Mesothelial cell of epicardium (in vitro differentiated cells): ENCODE data around the gene KRTAP29-1. TPM values are rescaled to one million over a fixed set of nuclear protein-coding genes. Genes with fewer than 3 reads are reported as not detected.

ENCODE experiments used
- DNase-seq, 2 experiments: peaks; one replicate each; pipeline ENCODE4 v3.0.0; 2021; ENCODE audit warnings: low spot score in 2 of 2; ENCODE audit not compliant: unreplicated experiment in 2 of 2
- H3K27ac Mint-ChIP-seq: 2 replicates; pipeline ENCODE4 v1.8.0; 2021; ENCODE audit warnings: mixed read lengths
- H3K27me3 Mint-ChIP-seq: 2 replicates; pipeline ENCODE4 v1.8.0; 2021; ENCODE audit warnings: low read depth, mixed read lengths
- H3K36me3 Mint-ChIP-seq: 2 replicates; pipeline ENCODE4 v1.8.0; 2021; ENCODE audit warnings: mixed read lengths
- H3K4me1 Mint-ChIP-seq: 2 replicates; pipeline ENCODE4 v1.8.0; 2021; ENCODE audit warnings: mixed read lengths
- H3K4me3 Mint-ChIP-seq: 2 replicates; pipeline ENCODE4 v1.8.0; 2021; ENCODE audit warnings: mild to moderate bottlenecking, moderate library complexity, mixed read lengths
- H3K9me3 Mint-ChIP-seq: 2 replicates; pipeline ENCODE4 v1.8.0; 2021; ENCODE audit warnings: mixed read lengths
- CTCF ChIP-seq: fragments of 200-600 bp; sonication (generic); IDR thresholded peaks from one replicate; pipeline ENCODE4 v1.5.0; 2021; ENCODE audit warnings: antibody characterized with exemption; ENCODE audit not compliant: unreplicated experiment
- total RNA-seq: library from RNA; stranded (reverse); gene quantifications from 3 replicates; pipeline ENCODE4 v1.2.1, GENCODE V29; 2021

KRTAP29-1 gene
- total RNA-seq, 1 donor from 2014 or later, result not detected

- no peak for DNase-seq
- Mint-ChIP-seq H3K27me3 (no peaks in the 10 kb centered on the region), H3K27ac (no peak overlapping the region), H3K9me3 (no peaks in the 10 kb centered on the region), H3K4me3 (no peak overlapping the region), H3K36me3 (no peaks in the 10 kb centered on the region), H3K4me1 (peaks cover 22% of the 10 kb centered on the region)
- TF ChIP-seq CTCF, result no peak
Measured at GRCh38 chr17:41335747-41336146, 33.1 kb upstream of the KRTAP29-1 start.

DNA sequence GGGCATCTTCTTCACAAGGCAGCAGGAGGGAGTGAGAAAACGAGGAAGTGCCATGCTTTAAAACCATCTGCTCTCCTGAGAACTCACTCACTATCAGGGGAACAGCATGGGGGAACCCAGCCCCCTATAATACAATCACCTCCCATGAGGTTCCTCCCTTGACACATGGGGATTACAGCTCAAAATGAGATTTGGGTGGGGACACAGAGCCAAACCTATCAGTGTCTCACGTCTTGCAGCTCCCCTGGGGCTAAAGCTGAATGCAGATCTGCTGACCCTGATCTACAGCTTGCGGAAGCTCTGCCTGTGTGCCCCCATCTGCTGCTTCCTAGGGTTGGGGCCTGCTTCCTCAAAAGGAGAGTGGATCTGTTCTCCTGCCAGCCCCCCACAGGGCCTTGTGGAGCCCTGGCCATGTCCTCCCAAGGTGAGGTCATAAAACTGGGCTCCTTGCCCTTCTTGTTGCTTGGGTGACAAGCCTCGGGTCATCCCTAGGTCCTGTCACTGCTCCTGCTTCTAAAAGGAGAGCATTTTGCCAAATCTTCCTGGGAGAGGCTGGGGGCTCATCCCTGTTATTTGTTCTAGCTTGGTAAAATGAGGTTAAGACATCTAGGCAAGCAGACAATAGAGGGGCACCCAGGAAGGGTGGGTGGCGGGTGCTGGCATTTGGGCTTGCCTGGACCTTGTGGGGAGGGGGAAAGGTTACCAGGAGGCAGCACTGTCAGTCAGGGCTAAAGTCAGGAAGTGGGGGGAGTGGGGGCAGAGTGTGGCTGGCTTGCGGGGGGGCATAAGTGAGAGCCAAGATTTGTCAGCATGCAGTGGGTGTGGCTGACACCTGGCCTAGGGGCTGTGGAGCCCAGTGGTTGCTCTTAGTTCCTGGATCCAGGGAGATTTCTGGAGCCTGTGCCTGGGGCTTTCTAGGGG lies 32.0 kb upstream of the KRTAP29-1 start:
- H3K36me3 Mint-ChIP-seq, result no peaks in the 10 kb centered on the region
- no peaks in the 10 kb centered on the region for H3K9me3 Mint-ChIP-seq
- DNase-seq, result no peak
- H3K4me1 Mint-ChIP-seq, result peaks cover 14% of the 10 kb centered on the region
- H3K27me3 Mint-ChIP-seq, result no peaks in the 10 kb centered on the region
- H3K4me3 Mint-ChIP-seq, result no peak overlapping the region
- no peak for TF ChIP-seq CTCF
- H3K27ac Mint-ChIP-seq, result no peak overlapping the region

GRCh38 chr17:41333836-41334235 lies 31.2 kb upstream of the KRTAP29-1 start:
- no peaks in the 10 kb centered on the region for H3K27me3 Mint-ChIP-seq
- peaks cover 9% of the 10 kb centered on the region for H3K4me1 Mint-ChIP-seq
- TF ChIP-seq CTCF, result no peak
- DNase-seq, result no peak
- H3K4me3 Mint-ChIP-seq, result no peak overlapping the region
- H3K27ac Mint-ChIP-seq, result no peak overlapping the region
- H3K36me3 Mint-ChIP-seq, result no peaks in the 10 kb centered on the region
- H3K9me3 Mint-ChIP-seq, result no peaks in the 10 kb centered on the region

- no peaks in the 10 kb centered on the region for H3K27me3 Mint-ChIP-seq
- H3K9me3 Mint-ChIP-seq, result no peaks in the 10 kb centered on the region
- H3K27ac Mint-ChIP-seq, result no peak overlapping the region
- H3K4me3 Mint-ChIP-seq, result no peak overlapping the region
- no peak for DNase-seq
- no peak for TF ChIP-seq CTCF
- H3K36me3 Mint-ChIP-seq, result no peaks in the 10 kb centered on the region
- H3K4me1 Mint-ChIP-seq, result peaks cover 10% of the 10 kb centered on the region
Measured at GRCh38 chr17:41333098-41333497, 30.4 kb upstream of the KRTAP29-1 start.

- H3K4me1 Mint-ChIP-seq, result peaks cover 10% of the 10 kb centered on the region
- H3K9me3 Mint-ChIP-seq, result no peaks in the 10 kb centered on the region
- H3K4me3 Mint-ChIP-seq, result no peak overlapping the region
- H3K36me3 Mint-ChIP-seq, result no peaks in the 10 kb centered on the region
- no peak for TF ChIP-seq CTCF
- DNase-seq, result no peak
- H3K27me3 Mint-ChIP-seq, result no peaks in the 10 kb centered on the region
- H3K27ac Mint-ChIP-seq, result no peak overlapping the region
Measured at GRCh38 chr17:41332239-41332638, 29.6 kb upstream of the KRTAP29-1 start.
